ENCODE data around the gene FHIT.

DNA sequence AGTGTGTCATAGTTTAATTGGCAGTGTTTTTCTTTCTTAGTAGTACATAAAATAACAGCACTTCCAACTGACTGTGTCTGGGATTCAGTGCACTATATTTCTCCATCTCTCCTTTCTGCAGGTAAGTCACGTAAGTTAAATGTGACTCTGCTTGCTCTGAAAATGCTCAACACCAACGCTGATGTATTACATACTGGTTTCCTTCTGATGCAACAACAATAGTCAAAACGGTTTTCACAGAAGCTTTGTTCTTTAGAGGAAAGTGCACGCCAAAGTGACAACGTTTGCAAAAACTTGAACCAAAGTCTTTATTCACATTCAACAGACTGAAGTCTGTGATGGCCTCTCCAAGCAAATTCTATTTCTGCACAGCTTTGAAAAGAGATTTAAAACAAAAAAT is 1494.3 kb downstream of the FHIT start:
- TF ChIP-seq, protein P1, sequence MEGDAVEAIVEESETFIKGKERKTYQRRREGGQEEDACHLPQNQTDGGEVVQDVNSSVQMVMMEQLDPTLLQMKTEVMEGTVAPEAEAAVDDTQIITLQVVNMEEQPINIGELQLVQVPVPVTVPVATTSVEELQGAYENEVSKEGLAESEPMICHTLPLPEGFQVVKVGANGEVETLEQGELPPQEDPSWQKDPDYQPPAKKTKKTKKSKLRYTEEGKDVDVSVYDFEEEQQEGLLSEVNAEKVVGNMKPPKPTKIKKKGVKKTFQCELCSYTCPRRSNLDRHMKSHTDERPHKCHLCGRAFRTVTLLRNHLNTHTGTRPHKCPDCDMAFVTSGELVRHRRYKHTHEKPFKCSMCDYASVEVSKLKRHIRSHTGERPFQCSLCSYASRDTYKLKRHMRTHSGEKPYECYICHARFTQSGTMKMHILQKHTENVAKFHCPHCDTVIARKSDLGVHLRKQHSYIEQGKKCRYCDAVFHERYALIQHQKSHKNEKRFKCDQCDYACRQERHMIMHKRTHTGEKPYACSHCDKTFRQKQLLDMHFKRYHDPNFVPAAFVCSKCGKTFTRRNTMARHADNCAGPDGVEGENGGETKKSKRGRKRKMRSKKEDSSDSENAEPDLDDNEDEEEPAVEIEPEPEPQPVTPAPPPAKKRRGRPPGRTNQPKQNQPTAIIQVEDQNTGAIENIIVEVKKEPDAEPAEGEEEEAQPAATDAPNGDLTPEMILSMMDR (IDR thresholded peaks at IDR 0.05), result no peak
- TF ChIP-seq POLR2A (IDR thresholded peaks at IDR 0.05) (no peak), EP300 (IDR thresholded peaks at IDR 0.05) (no peak)
